GM10248 (cell line): Measurements from ENCODE around the gene EXOC3L4.

Experiments
- CTCF ChIA-PET: fragments of 300-600 bp; sonication (Branson Sonifier 250); formaldehyde crosslinking; extraction: SDS; loops from one replicate; lab custom pipeline; 2021; ENCODE audit warnings: antibody characterized with exemption; lab: Yijun Ruan, JAX
- POLR2A ChIA-PET: fragments of 350-650 bp; sonication (Branson Sonifier 250); formaldehyde crosslinking; extraction: SDS; loops from one replicate; lab custom pipeline; 2020; ENCODE audit warnings: antibody characterized with exemption; lab: Yijun Ruan, JAX
- DNase-seq: peaks from one replicate; pipeline ENCODE4 v3.0.0; 2012; ENCODE audit errors: extremely low spot score
- TF ChIP-seq, protein P1 (sequence below): IDR thresholded peaks from 2 replicates; pipeline ENCODE4 v1.5.1; 2012; ENCODE audit warnings: mild to moderate bottlenecking, low read depth; ENCODE audit errors: extremely low read depth, missing control alignments, control extremely low read depth

EXOC3L4 gene

DNA sequence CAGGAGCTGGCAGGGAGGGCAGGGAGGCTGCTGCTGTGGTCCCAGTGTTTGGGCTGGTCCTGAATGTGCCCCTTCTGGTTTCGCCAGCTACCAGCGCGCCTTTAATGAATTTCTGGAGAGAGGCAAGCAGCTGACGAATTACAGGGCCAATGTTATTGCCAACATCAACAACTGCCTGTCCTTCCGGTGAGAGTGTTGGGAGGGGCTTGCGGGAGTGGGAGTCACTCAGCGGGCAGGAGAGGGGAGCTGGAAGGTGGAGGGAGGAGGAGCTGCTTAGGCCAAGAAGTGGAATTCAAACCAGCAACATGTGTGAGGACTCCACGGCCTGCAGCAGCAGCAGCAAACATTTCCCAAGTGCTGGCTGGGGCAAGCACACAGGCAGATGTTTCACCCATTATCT is 36.4 kb downstream of the EXOC3L4 start:
- CTCF ChIA-PET: interaction anchor here (3.9 to 5.3 kb wide), 2 partner anchors 11 to 25 kb away, joined by 22 to 34 read pairs; no protein-coding TSS in a partner anchor

DNA sequence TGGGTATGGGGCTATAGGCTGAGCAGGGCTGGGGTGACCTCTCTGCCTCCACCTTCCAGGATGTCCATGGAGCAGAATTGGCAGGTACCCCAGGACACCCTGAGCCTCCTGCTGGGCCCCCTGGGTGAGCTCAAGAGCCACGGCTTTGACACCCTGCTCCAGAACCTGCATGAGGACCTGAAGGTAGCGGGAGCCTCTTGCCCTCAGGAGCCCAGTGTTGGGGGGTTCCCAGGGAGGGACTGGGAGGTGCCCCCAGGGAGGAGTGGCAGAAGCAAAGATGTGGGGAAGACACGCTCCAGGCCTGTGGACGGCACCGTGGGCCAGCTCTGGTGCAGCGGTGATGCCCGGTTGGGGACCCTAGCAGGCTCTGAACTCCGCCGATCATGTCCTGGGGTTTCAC is 37.1 kb downstream of the EXOC3L4 start:
- CTCF ChIA-PET: interaction anchor here (5.3 kb wide), 1 partner anchor 26 kb away, joined by 34 read pairs; no protein-coding TSS in a partner anchor
- POLR2A ChIA-PET: no interaction called here
- TF ChIP-seq, protein P1, sequence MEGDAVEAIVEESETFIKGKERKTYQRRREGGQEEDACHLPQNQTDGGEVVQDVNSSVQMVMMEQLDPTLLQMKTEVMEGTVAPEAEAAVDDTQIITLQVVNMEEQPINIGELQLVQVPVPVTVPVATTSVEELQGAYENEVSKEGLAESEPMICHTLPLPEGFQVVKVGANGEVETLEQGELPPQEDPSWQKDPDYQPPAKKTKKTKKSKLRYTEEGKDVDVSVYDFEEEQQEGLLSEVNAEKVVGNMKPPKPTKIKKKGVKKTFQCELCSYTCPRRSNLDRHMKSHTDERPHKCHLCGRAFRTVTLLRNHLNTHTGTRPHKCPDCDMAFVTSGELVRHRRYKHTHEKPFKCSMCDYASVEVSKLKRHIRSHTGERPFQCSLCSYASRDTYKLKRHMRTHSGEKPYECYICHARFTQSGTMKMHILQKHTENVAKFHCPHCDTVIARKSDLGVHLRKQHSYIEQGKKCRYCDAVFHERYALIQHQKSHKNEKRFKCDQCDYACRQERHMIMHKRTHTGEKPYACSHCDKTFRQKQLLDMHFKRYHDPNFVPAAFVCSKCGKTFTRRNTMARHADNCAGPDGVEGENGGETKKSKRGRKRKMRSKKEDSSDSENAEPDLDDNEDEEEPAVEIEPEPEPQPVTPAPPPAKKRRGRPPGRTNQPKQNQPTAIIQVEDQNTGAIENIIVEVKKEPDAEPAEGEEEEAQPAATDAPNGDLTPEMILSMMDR: no peak
- DNase-seq: no peak

More for the DNA sequence above, 36.4 kb downstream of the EXOC3L4 start:
- TF ChIP-seq, protein P1: no peak
- no peak for DNase-seq
- POLR2A ChIA-PET: no interaction called here

DNA sequence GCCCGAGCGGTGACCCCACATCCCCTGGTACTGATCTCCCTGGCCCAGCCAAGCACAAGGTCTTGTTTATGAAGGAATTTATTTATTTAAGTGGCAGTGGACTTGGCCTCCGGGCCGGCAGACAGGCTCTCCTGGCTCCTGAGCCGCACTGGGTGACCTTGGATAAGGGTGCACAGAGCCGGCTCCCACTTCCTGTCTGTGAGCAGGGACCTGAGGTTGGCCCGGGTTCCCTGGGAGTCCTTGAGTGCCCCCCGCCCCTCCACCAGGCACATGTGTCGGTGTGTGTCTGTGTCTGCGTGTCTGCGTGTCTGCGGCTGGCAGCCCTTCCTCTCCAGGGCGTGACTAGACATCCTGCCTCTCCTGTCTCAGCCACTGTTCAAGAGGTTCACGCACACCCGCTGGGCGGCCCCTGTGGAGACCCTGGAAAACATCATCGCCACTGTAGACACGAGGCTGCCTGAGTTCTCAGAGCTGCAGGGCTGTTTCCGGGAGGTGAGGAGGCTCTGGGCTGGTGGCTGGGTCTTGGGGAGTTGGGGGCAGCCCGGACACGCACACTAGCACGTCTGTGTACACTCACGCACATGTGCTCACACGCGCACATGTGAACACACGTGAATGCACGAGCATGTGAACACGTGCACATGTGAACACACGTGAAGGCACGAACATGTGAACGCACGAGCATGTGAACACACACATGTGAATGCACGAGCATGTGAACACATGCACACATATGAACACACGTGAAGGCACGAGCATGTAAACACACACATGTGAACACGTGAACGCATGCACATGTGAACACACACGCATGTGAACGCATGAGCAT is 38.1 kb downstream of the EXOC3L4 start:
- TF ChIP-seq, protein P1: no peak
- ChIA-PET CTCF (interaction anchor here (4.0 to 5.3 kb wide), 2 partner anchors 27 to 28 kb away, joined by 29 to 34 read pairs; no protein-coding TSS in a partner anchor), POLR2A (no interaction called here)
- DNase-seq: no peak

DNA sequence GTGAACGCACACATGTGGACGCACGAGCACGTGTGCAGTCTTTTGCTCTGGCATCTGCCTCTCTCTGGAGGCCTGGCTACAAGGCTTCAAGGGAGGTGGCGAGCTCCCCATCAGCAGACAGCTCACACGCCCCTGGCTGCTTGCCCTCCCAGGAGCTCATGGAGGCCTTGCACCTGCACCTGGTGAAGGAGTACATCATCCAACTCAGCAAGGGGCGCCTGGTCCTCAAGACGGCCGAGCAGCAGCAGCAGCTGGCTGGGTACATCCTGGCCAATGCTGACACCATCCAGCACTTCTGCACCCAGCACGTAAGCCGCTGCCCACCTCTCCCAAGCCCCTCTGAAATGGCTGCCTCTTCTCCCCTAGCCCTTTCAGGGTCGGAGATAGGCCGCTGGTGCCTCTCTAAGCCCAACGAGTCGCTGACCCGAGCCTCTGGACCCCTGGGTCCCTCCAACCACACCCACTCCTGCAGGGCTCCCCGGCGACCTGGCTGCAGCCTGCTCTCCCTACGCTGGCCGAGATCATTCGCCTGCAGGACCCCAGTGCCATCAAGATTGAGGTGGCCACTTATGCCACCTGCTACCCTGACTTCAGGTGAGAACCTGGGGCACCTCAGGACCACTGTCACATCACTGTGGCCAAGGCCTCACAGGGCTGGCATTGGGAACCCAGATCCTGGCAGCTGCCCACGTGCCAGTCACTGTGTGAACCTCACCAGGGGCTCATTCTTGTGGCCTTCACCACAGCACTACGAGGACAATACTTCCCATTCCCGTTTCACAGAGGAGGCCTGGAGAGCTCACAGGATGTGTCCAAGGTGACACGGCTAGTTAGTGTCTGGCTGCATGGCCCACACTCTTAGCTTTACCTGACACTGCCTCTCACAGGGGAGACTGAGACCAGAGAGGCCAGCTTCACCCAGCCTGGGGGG is 39.0 kb downstream of the EXOC3L4 start:
- TF ChIP-seq, protein P1: no peak
- no peak for DNase-seq
- CTCF ChIA-PET: interaction anchor here (1.1 to 4.0 kb wide), 3 partner anchors 10 to 158 kb away, joined by 3 to 29 read pairs (median 4); no protein-coding TSS in a partner anchor
- POLR2A ChIA-PET: no interaction called here

DNA sequence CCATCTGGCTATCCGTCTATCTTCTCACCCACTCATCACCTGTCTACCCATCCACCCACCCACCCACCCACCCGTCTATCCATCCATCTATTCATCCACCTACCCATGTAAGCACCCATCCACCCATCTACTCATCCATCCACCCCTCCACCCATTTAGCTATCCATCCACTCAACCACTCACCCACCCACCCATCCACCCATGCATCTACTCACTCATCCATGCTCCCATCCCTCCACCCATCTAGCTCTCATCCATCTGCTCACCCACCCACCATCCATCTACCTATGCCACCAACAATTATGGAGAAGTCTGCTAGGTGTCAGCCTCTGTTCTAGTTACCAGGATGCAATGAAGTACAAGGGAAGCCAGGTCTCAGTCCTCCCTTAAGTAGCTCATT is 39.9 kb downstream of the EXOC3L4 start:
- DNase-seq: no peak
- TF ChIP-seq, protein P1: no peak
- CTCF ChIA-PET: interaction anchor here (1.1 to 4.0 kb wide), 3 partner anchors 9 to 157 kb away, joined by 3 to 29 read pairs (median 4); no protein-coding TSS in a partner anchor
- POLR2A ChIA-PET: no interaction called here

DNA sequence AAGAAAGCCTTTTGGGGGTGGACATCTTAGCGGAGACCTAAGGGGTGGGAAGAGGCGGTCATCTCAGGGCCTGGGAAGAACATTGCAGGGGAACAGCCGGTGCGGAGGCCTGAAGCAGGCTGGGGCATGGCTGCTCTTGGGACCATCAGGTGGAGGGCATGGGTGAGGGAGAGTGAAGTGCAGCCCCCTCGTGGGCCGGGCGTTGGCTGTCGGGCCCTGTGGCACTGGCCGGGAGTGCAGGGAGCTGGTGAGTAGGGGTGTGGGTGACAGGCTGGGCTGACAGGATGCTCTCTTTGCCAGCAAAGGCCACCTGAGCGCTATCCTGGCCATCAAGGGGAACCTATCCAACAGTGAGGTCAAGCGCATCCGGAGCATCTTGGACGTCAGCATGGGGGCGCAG is 40.4 kb downstream of the EXOC3L4 start:
- ChIA-PET POLR2A (no interaction called here), CTCF (interaction anchor here (1.1 to 4.0 kb wide), 4 partner anchors 9 to 157 kb away, joined by 3 to 29 read pairs (median 8); partner anchors contain the start of gene TNFAIP2)
- DNase-seq: no peak
- TF ChIP-seq, protein P1: no peak
